HG03460 (cell line): ENCODE data around the gene STEAP2.

Experiments used
- ATAC-seq: cut with Tn5 transposase; IDR thresholded peaks from one replicate; pipeline ENCODE4 v1.9.1; 2021; ENCODE audit not compliant: unreplicated experiment

STEAP2 gene

DNA sequence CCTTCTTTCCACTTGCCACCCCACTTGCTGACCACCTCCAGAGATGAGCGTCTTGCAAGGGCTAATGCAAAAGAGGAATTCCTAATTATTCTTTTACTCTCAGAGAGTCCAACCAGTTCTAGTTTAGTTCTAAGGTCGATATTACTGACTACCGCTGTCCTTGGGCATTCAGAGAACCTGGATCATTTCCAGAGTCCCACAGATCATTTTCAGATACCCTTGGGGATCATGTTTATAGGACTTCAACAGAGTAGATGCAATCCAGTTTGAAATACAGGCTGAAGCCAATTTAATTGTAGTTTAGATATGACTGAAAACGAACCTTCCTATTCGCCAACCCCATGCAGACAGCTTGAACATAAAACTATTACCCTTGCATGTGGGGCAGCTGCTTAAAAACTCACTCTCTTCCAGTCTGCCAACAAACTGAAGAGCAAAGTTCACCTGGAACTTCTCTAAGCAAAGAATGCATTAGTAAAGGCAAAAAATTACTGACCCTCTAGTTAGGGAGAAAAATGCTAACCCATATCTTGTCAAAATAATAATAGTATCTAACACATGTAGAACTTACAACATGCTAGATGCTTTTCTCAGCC lies 55.8 kb downstream of the STEAP2 start:
- no peak for ATAC-seq

DNA sequence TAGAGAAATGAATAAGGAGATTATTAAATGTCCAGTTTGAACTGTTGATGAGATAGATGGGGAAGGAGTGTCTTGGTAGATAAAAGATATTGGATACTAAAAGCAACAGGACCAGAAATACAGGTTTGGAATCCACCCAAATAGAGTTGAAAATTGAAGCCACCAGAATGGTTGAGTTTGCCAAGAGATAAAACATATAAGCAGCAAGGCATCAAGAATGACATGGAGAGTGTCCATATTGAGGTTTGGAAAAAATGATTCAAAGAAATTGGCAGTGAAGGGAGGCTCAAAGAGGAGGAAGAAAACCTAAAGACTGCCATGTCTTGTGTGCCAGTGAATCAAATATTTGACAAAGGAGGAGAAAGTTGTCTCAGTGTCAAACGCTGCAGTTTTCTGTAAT lies 57.6 kb downstream of the STEAP2 start:
- ATAC-seq, result no peak

- no peak for ATAC-seq
Measured at GRCh38 chr7:90270431-90271178, 59.1 kb downstream of the STEAP2 start.

- no peak for ATAC-seq
Measured at GRCh38 chr7:90271753-90272152, 60.2 kb downstream of the STEAP2 start.

DNA sequence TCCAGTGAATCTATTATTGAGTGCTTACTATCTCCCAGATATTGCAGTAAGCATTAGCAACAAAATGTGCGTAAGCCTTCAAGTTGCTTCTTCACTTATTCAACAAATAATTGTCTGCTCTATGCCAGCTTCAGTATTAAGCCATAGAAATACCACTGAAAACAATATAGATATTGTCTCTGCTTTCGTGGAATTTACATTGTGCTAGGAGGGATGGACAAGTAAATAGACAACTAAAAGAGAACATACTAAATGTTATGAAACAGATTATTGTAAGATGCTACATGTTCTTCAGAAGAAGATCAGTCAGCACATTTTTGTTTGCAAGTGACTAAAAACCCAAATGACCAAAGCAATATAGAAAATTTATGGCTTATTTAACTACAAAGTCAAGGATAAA lies 60.7 kb downstream of the STEAP2 start:
- ATAC-seq, result no peak

DNA sequence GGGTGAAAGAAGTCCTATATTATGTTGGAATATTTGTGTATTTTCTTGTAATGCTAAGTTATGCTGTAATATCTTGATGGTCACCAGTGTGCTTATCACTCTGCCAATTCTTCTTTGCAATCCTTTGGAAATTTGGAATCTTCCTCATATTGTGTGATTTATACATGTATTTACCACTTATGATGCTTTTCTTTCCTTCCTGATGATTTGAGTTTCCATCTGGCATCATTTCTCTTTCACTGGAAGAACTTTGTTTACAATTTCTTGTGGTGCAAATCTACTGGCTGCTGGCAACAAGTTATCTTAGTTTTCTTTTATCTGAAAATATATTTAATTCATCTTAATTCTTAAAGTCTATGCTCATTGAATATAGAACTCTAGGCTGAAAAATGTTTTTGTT lies 62.6 kb downstream of the STEAP2 start:
- no peak for ATAC-seq

DNA sequence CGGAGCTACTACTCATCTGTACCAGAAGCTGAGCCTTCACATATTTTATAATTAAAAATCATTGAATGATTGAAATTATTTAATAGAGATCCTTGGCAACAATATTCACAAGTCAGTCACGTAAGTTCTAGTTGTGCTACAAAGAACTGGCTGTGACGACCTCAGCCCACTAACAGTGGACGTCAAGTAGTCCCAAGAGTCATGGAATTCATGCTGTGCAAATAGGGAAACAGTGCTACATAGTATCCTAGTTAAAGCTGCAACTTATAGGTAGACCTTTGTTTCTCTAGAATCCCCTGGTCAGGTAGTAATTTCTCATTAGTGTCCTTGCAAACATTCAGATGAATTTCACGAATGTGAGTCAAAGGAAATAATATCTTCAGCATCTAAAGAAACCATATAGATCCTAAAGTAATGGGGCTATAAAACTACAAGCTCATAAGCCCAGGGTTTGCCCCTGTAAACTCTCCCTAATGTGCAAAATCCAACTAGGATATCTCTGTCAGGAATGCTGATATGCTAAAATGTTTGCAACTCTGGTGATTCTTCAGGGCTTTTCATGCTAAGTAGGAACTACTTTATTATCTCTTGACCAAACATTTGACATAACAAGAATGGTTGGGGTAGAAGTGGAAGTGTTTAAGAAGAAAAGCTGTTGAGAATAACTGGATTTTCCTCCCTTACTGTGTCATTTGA lies 64.6 kb downstream of the STEAP2 start:
- ATAC-seq, result no peak
